Spleen (tissue), 11 donors: ENCODE results near the gene NOXO1. TPM values are rescaled to one million over a fixed set of nuclear protein-coding genes. Genes with fewer than 3 reads are reported as not detected.

Source experiments
- DNase-seq: peaks from one replicate; pipeline ENCODE4 v3.0.0-alpha.2; 2020
- H3K27ac ChIP-seq, 8 donors: fragments of 200-600 bp; sonication (generic) in 7 of 8; 1 replicate in 4 of 8; 2 replicates in 4 of 8; pipeline versions ENCODE4 v1.5.0 to v1.8.0; 2016 to 2021; ENCODE audit warnings: inconsistent platforms in 4 of 8, mild to moderate bottlenecking in 4 of 8, moderate library complexity in 1 of 8
- H3K27me3 ChIP-seq, 7 donors: fragments of 200-600 bp; sonication (generic) in 6 of 7; replicated peaks in 1 of 7; 1 replicate in 4 of 7; 2 replicates in 3 of 7; pipeline versions ENCODE4 v1.5.0 to v1.8.0; 2016 to 2021; ENCODE audit warnings: inconsistent platforms in 3 of 7, mild to moderate bottlenecking in 1 of 7
- H3K36me3 ChIP-seq, 6 donors: fragments of 200-600 bp; sonication (generic) in 5 of 6; 1 replicate in 4 of 6; 2 replicates in 2 of 6; pipeline versions ENCODE4 v1.5.0 to v1.8.0; 2016 to 2021; ENCODE audit warnings: inconsistent platforms in 2 of 6
- H3K4me1 ChIP-seq, 6 donors: fragments of 200-600 bp; sonication (generic) in 5 of 6; 1 replicate in 3 of 6; 2 replicates in 3 of 6; pipeline versions ENCODE4 v1.5.0 to v1.8.0; 2016 to 2021; ENCODE audit warnings: inconsistent platforms in 3 of 6
- H3K4me3 ChIP-seq, 8 donors: fragments of 200-600 bp; sonication (generic) in 7 of 8; 1 replicate in 4 of 8; 2 replicates in 4 of 8; pipeline versions ENCODE4 v1.5.0 to v1.8.0; 2016 to 2021; ENCODE audit warnings: inconsistent platforms in 4 of 8, mild to moderate bottlenecking in 4 of 8, moderate library complexity in 2 of 8
- H3K9me3 ChIP-seq, 8 donors: fragments of 200-600 bp; sonication (generic) in 7 of 8; 1 replicate in 4 of 8; 2 replicates in 4 of 8; pipeline versions ENCODE4 v1.5.0 to v1.8.0; 2016 to 2021; ENCODE audit warnings: inconsistent platforms in 4 of 8
- CTCF ChIP-seq, 11 experiments: fragments of 200-600 bp in 7 of 11; fragments of 450-650 bp in 4 of 11; sonication (generic) in 4 of 11; IDR thresholded peaks in 8 of 11; conservative IDR thresholded peaks in 3 of 11; 1 replicate in 7 of 11; 2 replicates in 4 of 11; pipeline versions ENCODE4 v1.4.0 to v1.8.0; 2016 to 2021; ENCODE audit warnings: antibody characterized with exemption in 11 of 11, inconsistent platforms in 4 of 11, mild to moderate bottlenecking in 1 of 11
- POLR2A ChIP-seq, 3 donors: fragments of 450-650 bp; IDR thresholded peaks; one replicate each; pipeline ENCODE4 v1.5.1; 2017; ENCODE audit warnings: antibody characterized with exemption in 3 of 3, mild to moderate bottlenecking in 1 of 3
- POLR2AphosphoS5 ChIP-seq, 3 donors: sonication (generic); formaldehyde crosslinking; IDR thresholded peaks; one replicate each; pipeline ENCODE4 v1.5.1; 2017; ENCODE audit warnings: antibody characterized with exemption in 3 of 3
- WGBS, 5 donors: extraction: QIAGEN DNeasy Blood & Tissue Kit in 3 of 5; methylation state at CpG; one replicate each; pipeline versions ENCODE4 v1.1.5 to v1.1.7; 2013 to 2018; 5-methylcytosine and 5-hydroxymethylcytosine counted together
- intact Hi-C: fragments of 100-400 bp; cut with DNase I; formaldehyde crosslinking; loops from one replicate; pipeline ENCODE4 v1.15.0; 2023; ENCODE audit warnings: low total_unique reads
- polyA plus RNA-seq, 3 donors: library from polyadenylated mRNA; stranded (reverse); fragments of 200-250 nt; gene quantifications; one replicate each; pipeline ENCODE4 v1.2.1, GENCODE V29; 2013
- total RNA-seq, 7 donors: library from RNA; depleted of rRNA in 3 of 7; stranded (reverse); fragments of >200 nt in 3 of 7; fragmentation: NEBNext Ultra II Directional in 4 of 7; extraction: Animal tissue kit (Norgen Biotek cat#: 25700) in 4 of 7; gene quantifications; one replicate each; pipeline versions ENCODE4 v1.1.0 to v1.2.1, GENCODE V29; 2016 to 2021
- donor health status: healthy with polysubstance abuse.
- donor health status: DM: no; HTN: no; CAD: no; lungs with moderate emphysema.
- donor health status: DM: no; HTN: no; CAD: no.
- donor health status: Bipolar disorder and iron deficiency.
- donor health status: healthy.
- donor health status: DM: no; HTN: no; CAD: no.
- donor health status: DM: yes; HTN: yes; CAD: no.

The NOXO1 gene
- total and polyA plus RNA-seq, 10 donors, result 0.30 to 1.4 (median 0.82) TPM; not detected in 4

- no peaks in the 10 kb centered on the region for H3K27me3 ChIP-seq
- H3K9me3 ChIP-seq, result no peaks in the 10 kb centered on the region
- peak overlapping the region in 1 of 8 donors; percentile 35 for H3K4me3 ChIP-seq
- peak in 2 of 3 donors; percentile 49 to 61 for TF ChIP-seq POLR2AphosphoS5 (IDR thresholded peaks at IDR 0.05)
- peak in 7 of 11 experiments; percentile 14 to 53 (median 33) for TF ChIP-seq CTCF (IDR thresholded peaks at IDR 0.05 in 8 of 11, conservative IDR thresholded peaks at IDR 0.05 in 3 of 11)
- no peak for TF ChIP-seq POLR2A (IDR thresholded peaks at IDR 0.05)
- H3K4me1 ChIP-seq, result peaks cover 54 to 75% (median 68%) of the 10 kb centered on the region in 6 donors
- H3K36me3 ChIP-seq, result peaks cover 5 to 48% (median 29%) of the 10 kb centered on the region in 6 donors
- intact Hi-C loops, result no loop called here
- peak overlapping the region in 5 of 8 donors; percentile 23 to 95 (median 49) for H3K27ac ChIP-seq
- 34 to 52% (median 43%) methylated on average over 15 to 21 of the region's 21 CpGs for WGBS, 5 donors
- peak; percentile 82 for DNase-seq
Observed at GRCh38 chr16:2005646-2006045, 24.4 kb upstream of the NOXO1 start.

DNA sequence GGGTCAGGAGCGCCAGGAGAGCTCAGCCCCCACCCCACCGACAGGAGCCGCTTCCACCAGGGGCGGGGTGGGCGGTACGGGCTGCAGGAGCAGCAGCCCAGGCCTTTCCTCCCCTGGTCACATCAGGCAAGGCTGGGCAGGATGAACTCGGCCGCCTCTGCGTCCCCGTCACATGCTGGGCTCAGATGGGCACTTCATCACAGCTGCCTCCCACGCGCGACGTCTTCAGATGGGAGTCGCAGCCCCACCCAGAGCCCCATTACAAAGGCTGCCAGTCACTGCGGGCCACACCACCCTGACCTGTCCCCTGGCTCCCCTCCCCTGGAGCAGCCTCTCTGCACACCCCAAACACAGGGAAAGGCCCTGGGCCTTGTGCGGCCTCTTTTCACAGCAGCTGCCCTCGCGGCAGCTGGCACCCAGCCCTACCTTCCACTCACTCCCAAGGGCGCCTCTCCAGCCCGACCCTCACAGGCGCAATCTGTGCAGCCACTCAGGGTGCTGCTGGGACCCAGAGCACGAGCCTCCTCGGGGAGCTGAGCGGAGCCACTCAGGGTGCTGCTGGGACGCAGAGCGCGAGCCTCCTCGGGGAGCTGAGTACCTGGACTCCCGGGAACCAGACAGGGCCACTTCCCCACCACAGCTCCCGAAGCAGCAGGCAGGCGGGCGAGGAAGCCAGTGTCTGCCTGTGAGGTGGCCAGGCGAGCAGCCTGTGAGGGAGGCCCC lies 23.7 kb upstream of the NOXO1 start:
- H3K27ac ChIP-seq, result peak overlapping the region in 5 of 8 donors; percentile 22 to 95 (median 49)
- peaks cover 5 to 55% (median 36%) of the 10 kb centered on the region in 6 donors for H3K36me3 ChIP-seq
- intact Hi-C loops, result no loop called here
- 55 to 67% (median 65%) methylated on average over 22 to 34 of the region's 34 CpGs for WGBS, 5 donors
- H3K4me3 ChIP-seq, result peak overlapping the region in 2 of 8 donors; percentile 12 to 35
- H3K4me1 ChIP-seq, result peaks cover 48 to 72% (median 61%) of the 10 kb centered on the region in 6 donors
- TF ChIP-seq POLR2AphosphoS5 (IDR thresholded peaks at IDR 0.05) (peak in 1 of 3 donors; percentile 49), POLR2A (IDR thresholded peaks at IDR 0.05) (no peak), CTCF (IDR thresholded peaks at IDR 0.05 in 8 of 11, conservative IDR thresholded peaks at IDR 0.05 in 3 of 11) (no peak)
- no peaks in the 10 kb centered on the region for H3K27me3 ChIP-seq
- no peaks in the 10 kb centered on the region for H3K9me3 ChIP-seq
- DNase-seq, result peak; percentile 76

GRCh38 chr16:2003827-2004641 lies 22.8 kb upstream of the NOXO1 start:
- Histone ChIP-seq H3K4me1 (peaks cover 48 to 76% (median 59%) of the 10 kb centered on the region in 6 donors), H3K27ac (peak overlapping the region in 1 of 8 donors; percentile 2), H3K9me3 (no peaks in the 10 kb centered on the region), H3K36me3 (peaks cover 5 to 64% (median 45%) of the 10 kb centered on the region in 6 donors), H3K27me3 (no peaks in the 10 kb centered on the region), H3K4me3 (peak overlapping the region in 4 of 8 donors; percentile 1 to 36 (median 9))
- intact Hi-C loops, result no loop called here
- TF ChIP-seq POLR2AphosphoS5 (IDR thresholded peaks at IDR 0.05) (peak; percentile 53 to 83 (median 70)), POLR2A (IDR thresholded peaks at IDR 0.05) (no peak), CTCF (IDR thresholded peaks at IDR 0.05 in 8 of 11, conservative IDR thresholded peaks at IDR 0.05 in 3 of 11) (peak; percentile 85 to 97 (median 93))
- DNase-seq, result peak; percentile 97
- 36 to 52% (median 37%) methylated on average over 28 to 36 of the region's 36 CpGs for WGBS, 5 donors
